ENCODE results near the gene CCDC85C. TPM values are rescaled to one million over a fixed set of nuclear protein-coding genes. Genes with fewer than 3 reads are reported as not detected.

CCDC85C gene
- total RNA-seq, 1 experiment from 2014 or later = 42.3 TPM

GRCh38 chr14:99502989-99503421, 101.0 kb downstream of the CCDC85C start:
- H4K20me1 ChIP-seq (ENCODE audit: insufficient read depth) = no peaks in the 10 kb centered on the region
- DNase-seq (ENCODE audit: low read depth, low spot score) (no peak), ATAC-seq (no peak)
- H3K4me3 ChIP-seq (replicated peaks in 1 of 2; ENCODE audit: low read depth in 1 of 2, low read length in 2 of 2) = no peak overlapping the region
- no peaks in the 10 kb centered on the region for H3K9me3 ChIP-seq (ENCODE audit: control insufficient read depth in 1 of 2, insufficient read depth in 1 of 2, low read depth in 1 of 2, low read length in 2 of 2)
- H3K36me3 ChIP-seq (ENCODE audit: control insufficient read depth in 1 of 2, insufficient read depth in 2 of 2, low read length in 2 of 2) = peaks cover 34 to 65% of the 10 kb centered on the region in 2 experiments
- H3K9ac ChIP-seq (ENCODE audit: low read length) = no peak overlapping the region
- no TSS peak for BruUV-seq (replicated peaks)
- no peaks in the 10 kb centered on the region for H3K27me3 ChIP-seq (ENCODE audit: insufficient read depth, low read length)
- H2AFZ ChIP-seq (ENCODE audit: low read depth, low read length, poor library complexity, severe bottlenecking) = no peak overlapping the region
- intact Hi-C loops (cut with micrococcal nuclease) = no loop called here
- ChIA-PET RAD21 (ENCODE audit: low non-redundant PET in 1 of 2, low total read pairs in 2 of 2, uncharacterized antibody in 2 of 2, unreplicated experiment in 2 of 2) (no interaction called here), CTCF (no interaction called here), POLR2A (no interaction called here)
- H3K9me2 ChIP-seq (ENCODE audit: insufficient read depth) = no peaks in the 10 kb centered on the region
- H3K79me2 ChIP-seq (ENCODE audit: insufficient read depth, low read length) = peaks cover 2% of the 10 kb centered on the region; the same call in 1 of the 2 replicates
- H3K27ac ChIP-seq (ENCODE audit: low read depth, low read length) = no peak overlapping the region
- TF ChIP-seq EZH2 (IDR thresholded peaks at IDR 0.05) (no peak), CTCF (IDR thresholded peaks at IDR 0.05 in 2 of 3, conservative IDR thresholded peaks at IDR 0.05 in 1 of 3; ENCODE audit: borderline replicate concordance in 1 of 3, insufficient read depth in 1 of 3, low read depth in 2 of 3, low read length in 2 of 3) (peak in 1 of 3 experiments; percentile 7; a peak in 1 of 6 replicates)
- H3K4me2 ChIP-seq (ENCODE audit: low read length) = no peak overlapping the region
- H3K4me1 ChIP-seq (ENCODE audit: control insufficient read depth in 1 of 2, insufficient read depth in 2 of 2, low read length in 2 of 2) = no peaks in the 10 kb centered on the region

GRCh38 chr14:99497894-99498293, 106.1 kb downstream of the CCDC85C start:
- H4K20me1 ChIP-seq (ENCODE audit: insufficient read depth) = no peaks in the 10 kb centered on the region
- peaks cover 46 to 68% of the 10 kb centered on the region in 2 experiments; a peak in 3 of 4 replicates for H3K36me3 ChIP-seq (ENCODE audit: control insufficient read depth in 1 of 2, insufficient read depth in 2 of 2, low read length in 2 of 2)
- ChIA-PET POLR2A (no interaction called here), RAD21 (ENCODE audit: low non-redundant PET in 1 of 2, low total read pairs in 2 of 2, uncharacterized antibody in 2 of 2, unreplicated experiment in 2 of 2) (no interaction called here), CTCF (no interaction called here)
- H3K4me1 ChIP-seq (ENCODE audit: control insufficient read depth in 1 of 2, insufficient read depth in 2 of 2, low read length in 2 of 2) = no peaks in the 10 kb centered on the region
- no peaks in the 10 kb centered on the region for H3K27me3 ChIP-seq (ENCODE audit: insufficient read depth, low read length)
- no peak for TF ChIP-seq ZNF274 (IDR thresholded peaks at IDR 0.05; ENCODE audit: low read depth, low read length)
- TF ChIP-seq EZH2phosphoT487 (IDR thresholded peaks at IDR 0.05; ENCODE audit: borderline replicate concordance) = no peak
- TF ChIP-seq CBX3 (IDR thresholded peaks at IDR 0.05; ENCODE audit: low read depth) = no peak
- TF ChIP-seq JUND (IDR thresholded peaks at IDR 0.05) = no peak
- no peak for TF ChIP-seq REST (IDR thresholded peaks at IDR 0.05; ENCODE audit: low read depth)
- no peak for TF ChIP-seq MAX (IDR thresholded peaks at IDR 0.05)
- no peak for TF ChIP-seq SRF (IDR thresholded peaks at IDR 0.05; ENCODE audit: low read depth)
- TF ChIP-seq POLR2A (IDR thresholded peaks at IDR 0.05; ENCODE audit: borderline replicate concordance, extremely low read depth, insufficient read depth, insufficient read length) = no peak
- no peak for TF ChIP-seq CEBPB (IDR thresholded peaks at IDR 0.05; ENCODE audit: low read depth)
- TF ChIP-seq FOSL1 (IDR thresholded peaks at IDR 0.05; ENCODE audit: low read depth) = no peak
- TF ChIP-seq EZH2 (IDR thresholded peaks at IDR 0.05) = no peak
- no peaks in the 10 kb centered on the region for H3K9me3 ChIP-seq (ENCODE audit: control insufficient read depth in 1 of 2, insufficient read depth in 1 of 2, low read depth in 1 of 2, low read length in 2 of 2)
- H3K27ac ChIP-seq (ENCODE audit: low read depth, low read length) = no peak overlapping the region
- H3K4me3 ChIP-seq (replicated peaks in 1 of 2; ENCODE audit: low read depth in 1 of 2, low read length in 2 of 2) = no peak overlapping the region
- ATAC-seq (no peak), DNase-seq (ENCODE audit: low read depth, low spot score) (no peak)
- peaks cover 29% of the 10 kb centered on the region for H3K79me2 ChIP-seq (ENCODE audit: insufficient read depth, low read length)
- intact Hi-C loops (cut with micrococcal nuclease) = no loop called here
- H3K4me2 ChIP-seq (ENCODE audit: low read length) = no peak overlapping the region
- no peak overlapping the region for H2AFZ ChIP-seq (ENCODE audit: low read depth, low read length, poor library complexity, severe bottlenecking)
- H3K9ac ChIP-seq (ENCODE audit: low read length) = no peak overlapping the region
- no peaks in the 10 kb centered on the region for H3K9me2 ChIP-seq (ENCODE audit: insufficient read depth)
- BruUV-seq (replicated peaks) = no TSS peak

Measured in HCT116 (cell line).